ENCODE measurements around the gene FGF22. TPM values are rescaled to one million over a fixed set of nuclear protein-coding genes. Genes with fewer than 3 reads are reported as not detected.

FGF22 gene
- total RNA-seq, 2 experiments from 2014 or later: 0.48 TPM; not detected in 1

- CTCF ChIA-PET (ENCODE audit: unreplicated experiment): no interaction called here
- Histone ChIP-seq H3K4me2 (ENCODE audit: low read length) (peak overlapping the region; percentile 94), H3K36me3 (ENCODE audit: insufficient read depth, low read length) (peaks cover 38% of the 10 kb centered on the region), H3K4me1 (ENCODE audit: insufficient read depth, low read length, poor library complexity, severe bottlenecking) (peaks cover 9% of the 10 kb centered on the region), H2AFZ (ENCODE audit: low read length) (peak overlapping the region; percentile 68; the same call in 1 of the 2 replicates), H3K9me2 (ENCODE audit: insufficient read depth, low read length) (no peaks in the 10 kb centered on the region), H3K9me3 (ENCODE audit: low read length) (no peaks in the 10 kb centered on the region), H3K4me3 (ENCODE audit: low read depth, low read length, poor library complexity, severe bottlenecking) (peak overlapping the region; percentile 93), H3K79me2 (ENCODE audit: insufficient read depth, low read depth, low read length) (peaks cover 29% of the 10 kb centered on the region; the same call in 1 of the 2 replicates), H3K27ac (ENCODE audit: low read depth, low read length, poor library complexity, severe bottlenecking) (peak overlapping the region; percentile 50), H4K20me1 (ENCODE audit: insufficient read depth, low read length) (no peaks in the 10 kb centered on the region)
- peak; percentile 63 for DNase-seq (ENCODE audit: low spot score)
- TF ChIP-seq CTCF (conservative IDR thresholded peaks at IDR 0.05; ENCODE audit: low read length): no peak
- TF ChIP-seq EZH2phosphoT487 (IDR thresholded peaks at IDR 0.05; ENCODE audit: borderline replicate concordance, low read depth, low read length): no peak
- BruUV-seq (replicated peaks): no TSS peak
- intact Hi-C loops (cut with micrococcal nuclease; ENCODE audit: unreplicated experiment): loop anchor here (2.0 kb wide), 2 partner anchors 28 to 60 kb away; partner anchors contain the start of gene BSG
- POLR2A ChIA-PET: no interaction called here
These were observed 7.1 kb upstream of the FGF22 start for GRCh38 chr19:632579-633067.

GRCh38 chr19:633068-633785 is 6.5 kb upstream of the FGF22 start, which contains the start of gene POLRMT:
POLRMT (minus strand) TSS chr19:633537; CDS start chr19:633512, 25 bp downstream.
- TSS peak; percentile 79 for BruUV-seq (replicated peaks)
- H3K79me2 ChIP-seq (ENCODE audit: insufficient read depth, low read depth, low read length): peaks cover 23% of the 10 kb centered on the region; the same call in 1 of the 2 replicates
- POLR2A ChIA-PET: no interaction called here

More at GRCh38 chr19:633068-633785, 6.5 kb upstream of the FGF22 start, which contains the start of gene POLRMT:
- Histone ChIP-seq H3K4me2 (ENCODE audit: low read length) (peak within 1 kb of the TSS; percentile 94), H3K9me3 (ENCODE audit: low read length) (no peaks in the 10 kb centered on the region), H3K27ac (ENCODE audit: low read depth, low read length, poor library complexity, severe bottlenecking) (peak within 1 kb of the TSS; percentile 50), H3K4me3 (ENCODE audit: low read depth, low read length, poor library complexity, severe bottlenecking) (peak within 1 kb of the TSS; percentile 93), H2AFZ (ENCODE audit: low read length) (peak within 1 kb of the TSS; percentile 68; the same call in 1 of the 2 replicates), H3K36me3 (ENCODE audit: insufficient read depth, low read length) (peaks cover 32% of the 10 kb centered on the region), H4K20me1 (ENCODE audit: insufficient read depth, low read length) (no peaks in the 10 kb centered on the region), H3K4me1 (ENCODE audit: insufficient read depth, low read length, poor library complexity, severe bottlenecking) (peaks cover 9% of the 10 kb centered on the region), H3K9me2 (ENCODE audit: insufficient read depth, low read length) (no peaks in the 10 kb centered on the region)
- no peak for TF ChIP-seq CTCF (conservative IDR thresholded peaks at IDR 0.05; ENCODE audit: low read length)
- TF ChIP-seq EZH2phosphoT487 (IDR thresholded peaks at IDR 0.05; ENCODE audit: borderline replicate concordance, low read depth, low read length): no peak
- intact Hi-C loops (cut with micrococcal nuclease; ENCODE audit: unreplicated experiment): loop anchor here (2.0 kb wide), 2 partner anchors 28 to 60 kb away; partner anchors contain the start of gene BSG
- DNase-seq (ENCODE audit: low spot score): peak; percentile 99
- CTCF ChIA-PET (ENCODE audit: unreplicated experiment): no interaction called here

Measured in OCI-LY7 (cell line).